NCI-H345 treated with DMSO at 0.1 percent for 48 hours (cell line): ENCODE measurements around the gene IGFBP3.

Experiments
- DNase-seq: peaks from one replicate; lab custom pipeline; 2025; ENCODE audit not compliant: unreplicated experiment; lab: John Stamatoyannopoulos, UW

IGFBP3 gene

GRCh38 chr7:45874408-45875131 is 46.5 kb downstream of the IGFBP3 start:
- DNase-seq = no peak

- no peak for DNase-seq
Measured at GRCh38 chr7:45873355-45873754, 47.7 kb downstream of the IGFBP3 start.

- DNase-seq = no peak
Measured at GRCh38 chr7:45873035-45873354, 48.1 kb downstream of the IGFBP3 start, which contains the start of gene CCDC201. Gene CCDC201 (minus strand): TSS chr7:45873082. CDS start chr7:45873007, 75 bp downstream.

GRCh38 chr7:45872116-45873034 is 48.7 kb downstream of the IGFBP3 start:
- DNase-seq = no peak

GRCh38 chr7:45869426-45869825 is 51.6 kb downstream of the IGFBP3 start:
- no peak for DNase-seq

GRCh38 chr7:45867471-45867870 is 53.6 kb downstream of the IGFBP3 start:
- no peak for DNase-seq

GRCh38 chr7:45865594-45866410 is 55.3 kb downstream of the IGFBP3 start:
- no peak for DNase-seq

GRCh38 chr7:45863715-45864114 is 57.4 kb downstream of the IGFBP3 start:
- no peak for DNase-seq
